HL-60 (cell line): Measurements from ENCODE around the gene LBX2.

Experiments used
- GABPA ChIP-seq: IDR thresholded peaks from 2 replicates; pipeline ENCODE4 v1.6.1; 2012; ENCODE audit warnings: low read depth
- TF ChIP-seq, protein P1 (sequence below): IDR thresholded peaks from one replicate; pipeline ENCODE4 v1.5.1; 2011; ENCODE audit warnings: low read length, control low read depth, inconsistent platforms; ENCODE audit not compliant: insufficient read depth

DNA sequence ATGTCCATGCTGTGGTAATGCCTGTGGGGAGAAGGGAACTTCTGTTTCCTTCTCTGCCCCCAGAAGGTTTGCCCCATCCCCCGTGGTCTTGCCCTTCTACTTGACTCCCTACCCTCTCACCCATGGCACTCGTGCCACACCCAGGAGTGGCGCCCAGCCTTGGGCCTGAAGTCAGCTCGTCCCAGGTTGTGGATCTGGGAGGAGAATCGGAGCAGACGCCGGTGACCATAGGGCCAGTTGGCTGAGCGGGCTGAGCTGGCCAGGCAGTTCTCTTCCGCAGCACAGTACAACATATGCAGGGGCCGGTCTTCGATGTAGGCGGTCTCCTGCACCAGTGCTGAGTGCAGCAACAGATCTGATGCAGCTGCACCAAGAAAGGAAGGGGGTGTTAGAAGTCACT lies 35.0 kb upstream of the LBX2 start:
- TF ChIP-seq, protein P1, sequence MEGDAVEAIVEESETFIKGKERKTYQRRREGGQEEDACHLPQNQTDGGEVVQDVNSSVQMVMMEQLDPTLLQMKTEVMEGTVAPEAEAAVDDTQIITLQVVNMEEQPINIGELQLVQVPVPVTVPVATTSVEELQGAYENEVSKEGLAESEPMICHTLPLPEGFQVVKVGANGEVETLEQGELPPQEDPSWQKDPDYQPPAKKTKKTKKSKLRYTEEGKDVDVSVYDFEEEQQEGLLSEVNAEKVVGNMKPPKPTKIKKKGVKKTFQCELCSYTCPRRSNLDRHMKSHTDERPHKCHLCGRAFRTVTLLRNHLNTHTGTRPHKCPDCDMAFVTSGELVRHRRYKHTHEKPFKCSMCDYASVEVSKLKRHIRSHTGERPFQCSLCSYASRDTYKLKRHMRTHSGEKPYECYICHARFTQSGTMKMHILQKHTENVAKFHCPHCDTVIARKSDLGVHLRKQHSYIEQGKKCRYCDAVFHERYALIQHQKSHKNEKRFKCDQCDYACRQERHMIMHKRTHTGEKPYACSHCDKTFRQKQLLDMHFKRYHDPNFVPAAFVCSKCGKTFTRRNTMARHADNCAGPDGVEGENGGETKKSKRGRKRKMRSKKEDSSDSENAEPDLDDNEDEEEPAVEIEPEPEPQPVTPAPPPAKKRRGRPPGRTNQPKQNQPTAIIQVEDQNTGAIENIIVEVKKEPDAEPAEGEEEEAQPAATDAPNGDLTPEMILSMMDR: no peak
- no peak for TF ChIP-seq GABPA
